ENCODE data around the gene MGAT4C.

DNA sequence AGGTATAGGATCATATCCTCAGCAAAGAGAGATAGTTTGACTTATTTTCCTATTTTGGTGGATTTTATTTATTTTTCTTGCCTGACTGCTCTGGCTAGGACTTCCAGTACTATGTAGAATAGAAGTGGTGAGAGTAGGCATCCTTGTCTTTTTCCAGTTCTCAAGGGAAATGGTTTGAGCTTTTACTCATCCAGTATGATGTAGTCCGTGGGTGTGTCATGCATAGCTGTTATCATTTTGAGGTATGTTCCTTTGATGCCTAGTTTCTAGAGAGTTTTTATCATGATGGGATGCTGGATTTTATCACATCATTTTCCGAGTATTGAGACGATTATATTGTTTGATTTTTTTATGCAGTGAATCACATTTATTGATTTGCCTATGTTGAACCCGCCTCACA is 97.2 kb downstream of the MGAT4C start:
- no peak for TF ChIP-seq CTCF (conservative IDR thresholded peaks at IDR 0.05; ENCODE audit: low read depth, low read length)
- TF ChIP-seq EZH2 (IDR thresholded peaks at IDR 0.05; ENCODE audit: borderline replicate concordance, low read depth, low read length, poor library complexity, severe bottlenecking): no peak
